Stimulated activated CD8-positive, alpha-beta memory T cell treated with anti-CD3 and anti-CD28 coated beads, Interleukin-7, amount 100 ng/mL, for 48 hours (primary cell): Measurements from ENCODE around the gene FAM114A1.
"Not testable (repeated sequence)": the region's sequence is repeated elsewhere in the genome, so short reads cannot be mapped to it uniquely, and the experiment has no call there.

Experiments
- DNase-seq, 2 donors: peaks; one replicate each; pipeline ENCODE4 v3.0.0-alpha.2; 2020; ENCODE audit warnings: low read depth in 1 of 2; ENCODE audit errors: extremely low read depth in 1 of 2

FAM114A1 gene

GRCh38 chr4:38898245-38898644 is 30.6 kb downstream of the FAM114A1 start:
- DNase-seq = no peak

- DNase-seq = no peak
These were observed 34.6 kb downstream of the FAM114A1 start for GRCh38 chr4:38902221-38902620.

- no peak for DNase-seq
These were observed 35.1 kb downstream of the FAM114A1 start for GRCh38 chr4:38902695-38903094.

- no peak for DNase-seq
These were observed 36.6 kb downstream of the FAM114A1 start for GRCh38 chr4:38904090-38904666.

GRCh38 chr4:38904682-38905081 is 37.1 kb downstream of the FAM114A1 start:
- no peak for DNase-seq

- no peak for DNase-seq
These were observed 38.2 kb downstream of the FAM114A1 start for GRCh38 chr4:38905652-38906385.

GRCh38 chr4:38907696-38908270 is 40.2 kb downstream of the FAM114A1 start:
- no peak for DNase-seq

- DNase-seq = no peak
These were observed 41.4 kb downstream of the FAM114A1 start for GRCh38 chr4:38909015-38909414.

GRCh38 chr4:38911257-38911656 is 43.7 kb downstream of the FAM114A1 start:
- DNase-seq = no peak

GRCh38 chr4:38914854-38915253 is 47.2 kb downstream of the FAM114A1 start:
- no peak for DNase-seq

- DNase-seq = not testable (repeated sequence)
These were observed 48.7 kb downstream of the FAM114A1 start for GRCh38 chr4:38916267-38916666.

GRCh38 chr4:38917481-38918025 is 49.9 kb downstream of the FAM114A1 start:
- no peak for DNase-seq

GRCh38 chr4:38919494-38919893 is 51.9 kb downstream of the FAM114A1 start:
- no peak for DNase-seq

- DNase-seq = no peak
These were observed 52.6 kb downstream of the FAM114A1 start for GRCh38 chr4:38920186-38920585.

GRCh38 chr4:38920677-38921076 is 53.1 kb downstream of the FAM114A1 start:
- DNase-seq = no peak

GRCh38 chr4:38921151-38921550 is 53.5 kb downstream of the FAM114A1 start:
- DNase-seq = no peak

- DNase-seq = no peak
These were observed 56.1 kb downstream of the FAM114A1 start for GRCh38 chr4:38923746-38924145.

GRCh38 chr4:38924353-38924752 is 56.7 kb downstream of the FAM114A1 start:
- no peak for DNase-seq

GRCh38 chr4:38925492-38926413 is 58.1 kb downstream of the FAM114A1 start:
- no peak for DNase-seq

GRCh38 chr4:38926896-38927295 is 59.3 kb downstream of the FAM114A1 start:
- no peak for DNase-seq

- DNase-seq = no peak
These were observed 61.0 kb downstream of the FAM114A1 start for GRCh38 chr4:38928568-38928967.
